Endothelial cell of umbilical vein (primary cell): ENCODE measurements around the gene ZNF678. TPM values are rescaled to one million over a fixed set of nuclear protein-coding genes. Genes with fewer than 3 reads are reported as not detected.

ENCODE experiments used
- BruUV-seq: library from RNA; stranded (reverse); fragments of 400-500 nt; replicated peaks from 2 replicates; lab custom pipeline; 2021; lab: Mats Ljungman, UMichigan
- CTCF ChIA-PET: fragments of 300-600, 350-600 bp; sonication (Branson Sonifier 250); formaldehyde crosslinking; loops from one replicate; lab custom pipeline; 2021; ENCODE audit warnings: antibody characterized with exemption, inconsistent platforms; lab: Charles Lee
- POLR2A ChIA-PET: fragments of 300-600, 350-600 bp; sonication (Branson Sonifier 250); formaldehyde crosslinking; loops from one replicate; lab custom pipeline; 2021; ENCODE audit warnings: antibody characterized with exemption, inconsistent platforms; lab: Charles Lee
- DNase-seq: peaks from one replicate; pipeline ENCODE4 v3.0.0-alpha.2; 2011; ENCODE audit warnings: low read depth, low spot score
- FAIRE-seq: peaks from 2 replicates; lab custom pipeline; 2011; peaks lifted over from hg19 to GRCh38; lab: Jason Lieb, UNC
- H2AFZ ChIP-seq: 2 replicates; pipeline ENCODE4 v1.6.0; 2012; ENCODE audit warnings: low read depth, low read length, control low read depth, inconsistent platforms
- H3K27ac ChIP-seq: 2 replicates; pipeline ENCODE4 v1.5.1; 2011; ENCODE audit warnings: low read depth, mild to moderate bottlenecking, control low read depth, low read length, moderate library complexity; ENCODE audit not compliant: insufficient read depth
- H3K27me3 ChIP-seq, 2 experiments: 2 replicates each; pipeline versions ENCODE4 v1.6.0 to v1.6.1; 2011; ENCODE audit warnings: low read length in 2 of 2, mixed read lengths in 1 of 2; ENCODE audit not compliant: control insufficient read depth in 2 of 2, insufficient read depth in 2 of 2
- H3K36me3 ChIP-seq, 2 experiments: 2 replicates in 1 of 2; 3 replicates in 1 of 2; pipeline ENCODE4 v1.5.1; 2011; ENCODE audit warnings: low read length in 2 of 2, mild to moderate bottlenecking in 1 of 2, moderate library complexity in 1 of 2; ENCODE audit not compliant: control insufficient read depth in 2 of 2, insufficient read depth in 2 of 2; ENCODE audit errors: extremely low read depth in 1 of 2
- H3K4me1 ChIP-seq: 3 replicates; pipeline ENCODE4 v1.5.1; 2011; ENCODE audit warnings: mild to moderate bottlenecking, low read length; ENCODE audit not compliant: control insufficient read depth, insufficient read depth; ENCODE audit errors: extremely low read depth
- H3K4me2 ChIP-seq: 2 replicates; pipeline ENCODE4 v1.6.1; 2011; ENCODE audit warnings: low read length, control low read depth, mixed read lengths; ENCODE audit not compliant: insufficient read depth
- H3K4me3 ChIP-seq, 3 experiments: fragments of 200-600 bp in 1 of 3; sonication (generic), shearing (Covaris generic) in 1 of 3; replicated peaks in 1 of 3; 2 replicates each; pipeline ENCODE4 v1.5.1; 2011 to 2016; ENCODE audit warnings: control low read depth in 3 of 3, low read length in 3 of 3, mild to moderate bottlenecking in 2 of 3, inconsistent platforms in 1 of 3, low read depth in 1 of 3, moderate library complexity in 1 of 3; ENCODE audit not compliant: insufficient read depth in 1 of 3
- H3K79me2 ChIP-seq: 2 replicates; pipeline ENCODE4 v1.6.0; 2012; ENCODE audit warnings: low read length, inconsistent platforms; ENCODE audit not compliant: control insufficient read depth, insufficient read depth
- H3K9ac ChIP-seq: replicated peaks from 2 replicates; pipeline ENCODE3; 2011; ENCODE audit warnings: low read length, control low read depth; ENCODE audit not compliant: insufficient read depth; ENCODE audit errors: extremely low read depth
- H3K9me1 ChIP-seq: replicated peaks from 3 replicates; pipeline ENCODE4 v1.6.0; 2011; ENCODE audit warnings: mild to moderate bottlenecking, low read length; ENCODE audit not compliant: control insufficient read depth, insufficient read depth; ENCODE audit errors: extremely low read depth
- H3K9me3 ChIP-seq: replicated peaks from 2 replicates; pipeline ENCODE4 v1.5.1; 2012; ENCODE audit warnings: low read length, inconsistent platforms; ENCODE audit not compliant: control insufficient read depth, insufficient read depth
- H4K20me1 ChIP-seq: replicated peaks from 2 replicates; pipeline ENCODE3; 2011; ENCODE audit warnings: mild to moderate bottlenecking, low read length; ENCODE audit not compliant: control insufficient read depth, insufficient read depth; ENCODE audit errors: extremely low read depth
- EZH2 ChIP-seq: IDR thresholded peaks from 2 replicates; pipeline ENCODE4 v1.6.1; 2012; ENCODE audit warnings: borderline replicate concordance, low read depth, mild to moderate bottlenecking, moderate library complexity, low read length, inconsistent platforms; ENCODE audit not compliant: severe bottlenecking
- FOS ChIP-seq: IDR thresholded peaks from 2 replicates; pipeline ENCODE4 v1.6.1; 2011; ENCODE audit warnings: mild to moderate bottlenecking, low read length, moderate library complexity, borderline replicate concordance; ENCODE audit not compliant: insufficient read depth
- GATA2 ChIP-seq: IDR thresholded peaks from 2 replicates; pipeline ENCODE4 v1.7.0; 2011; ENCODE audit warnings: low read depth, mild to moderate bottlenecking, moderate library complexity, mixed read lengths, low read length; ENCODE audit not compliant: insufficient read length, insufficient read depth
- JUN ChIP-seq: IDR thresholded peaks from 2 replicates; pipeline ENCODE4 v1.6.1; 2011; ENCODE audit warnings: borderline replicate concordance, low read depth; ENCODE audit not compliant: insufficient read length, insufficient read depth
- MAX ChIP-seq: IDR thresholded peaks from 2 replicates; pipeline ENCODE4 v1.6.1; 2011; ENCODE audit not compliant: insufficient read depth, insufficient read length
- MYC ChIP-seq: IDR thresholded peaks from one replicate; pipeline ENCODE4 v1.6.1; 2011; ENCODE audit warnings: mild to moderate bottlenecking, low read depth, low read length
- POLR2A ChIP-seq: IDR thresholded peaks from 2 replicates; pipeline ENCODE4 v1.6.1; 2012; ENCODE audit warnings: low read depth, mild to moderate bottlenecking, control low read depth, low read length
- POLR2AphosphoS5 ChIP-seq: IDR thresholded peaks from 2 replicates; pipeline ENCODE4 v1.6.1; 2012; ENCODE audit warnings: low read depth, mild to moderate bottlenecking, control low read depth, low read length, moderate library complexity; ENCODE audit not compliant: insufficient read depth
- dilution Hi-C: fragments of 300-500 bp; cut with MboI; formaldehyde crosslinking; loops from one replicate; pipeline ENCODE4 v1.15.0; 2019; ENCODE audit warnings: low sequenced_read_pairs; ENCODE audit not compliant: extremely low pct_ligation_motif_present
- intact Hi-C: fragments of 100-400 bp; cut with micrococcal nuclease; formaldehyde crosslinking; loops from one replicate; pipeline ENCODE4 v1.10.0; 2022
- polyA plus RNA-seq, 4 experiments: library from polyadenylated mRNA; depleted of rRNA in 3 of 4; stranded (reverse) in 3 of 4; unstranded in 1 of 4; fragments of >200 nt; gene quantifications; 2 replicates each; pipeline versions ENCODE4 v1.2.1 to v1.2.3, GENCODE V29; 2011 to 2012; ENCODE audit warnings: missing spikeins in 1 of 4
- total RNA-seq: library from RNA; stranded (reverse); gene quantifications from 2 replicates; pipeline ENCODE4 v1.2.3, GENCODE V29; 2021
- TF ChIP-seq, protein P1 (sequence below), 2 donors: IDR thresholded peaks; 1 replicate in 1 of 2; 2 replicates in 1 of 2; pipeline ENCODE4 v1.5.1; 2011; ENCODE audit warnings: low read length in 2 of 2, mild to moderate bottlenecking in 2 of 2, moderate library complexity in 2 of 2, control low read depth in 1 of 2, inconsistent platforms in 1 of 2, low read depth in 1 of 2; ENCODE audit not compliant: insufficient read depth in 1 of 2; ENCODE audit errors: extremely low read depth in 1 of 2

ZNF678 gene
- total and polyA plus RNA-seq, 2 donors (not counting 3 experiments of a cell fraction or from before 2014, with no cell fraction given): 2.1 to 7.7 TPM

GRCh38 chr1:227548119-227548397, 15.3 kb upstream of the ZNF678 start:
- CTCF ChIA-PET: no interaction called here
- dilution Hi-C loops: no loop called here

More at GRCh38 chr1:227548119-227548397, 15.3 kb upstream of the ZNF678 start:
- no TSS peak for BruUV-seq
- no peaks in the 10 kb centered on the region for H3K9me3 ChIP-seq
- intact Hi-C loops: no loop called here
- DNase-seq (no peak), FAIRE-seq (no peak)
- no peak overlapping the region for H3K27ac ChIP-seq
- TF ChIP-seq MYC (no peak), JUN (no peak), POLR2A (no peak), POLR2AphosphoS5 (no peak), MAX (no peak), FOS (no peak), GATA2 (no peak), EZH2 (no peak)
- TF ChIP-seq, protein P1, sequence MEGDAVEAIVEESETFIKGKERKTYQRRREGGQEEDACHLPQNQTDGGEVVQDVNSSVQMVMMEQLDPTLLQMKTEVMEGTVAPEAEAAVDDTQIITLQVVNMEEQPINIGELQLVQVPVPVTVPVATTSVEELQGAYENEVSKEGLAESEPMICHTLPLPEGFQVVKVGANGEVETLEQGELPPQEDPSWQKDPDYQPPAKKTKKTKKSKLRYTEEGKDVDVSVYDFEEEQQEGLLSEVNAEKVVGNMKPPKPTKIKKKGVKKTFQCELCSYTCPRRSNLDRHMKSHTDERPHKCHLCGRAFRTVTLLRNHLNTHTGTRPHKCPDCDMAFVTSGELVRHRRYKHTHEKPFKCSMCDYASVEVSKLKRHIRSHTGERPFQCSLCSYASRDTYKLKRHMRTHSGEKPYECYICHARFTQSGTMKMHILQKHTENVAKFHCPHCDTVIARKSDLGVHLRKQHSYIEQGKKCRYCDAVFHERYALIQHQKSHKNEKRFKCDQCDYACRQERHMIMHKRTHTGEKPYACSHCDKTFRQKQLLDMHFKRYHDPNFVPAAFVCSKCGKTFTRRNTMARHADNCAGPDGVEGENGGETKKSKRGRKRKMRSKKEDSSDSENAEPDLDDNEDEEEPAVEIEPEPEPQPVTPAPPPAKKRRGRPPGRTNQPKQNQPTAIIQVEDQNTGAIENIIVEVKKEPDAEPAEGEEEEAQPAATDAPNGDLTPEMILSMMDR (IDR thresholded peaks at IDR 0.05; ENCODE audit: extremely low read depth in 1 of 2, insufficient read depth in 1 of 2, low read depth in 1 of 2, low read length in 2 of 2): no peak
- H3K79me2 ChIP-seq: no peaks in the 10 kb centered on the region
- H3K36me3 ChIP-seq: no peaks in the 10 kb centered on the region
- no peak overlapping the region for H3K4me2 ChIP-seq
- H3K27me3 ChIP-seq: no peaks in the 10 kb centered on the region
- no peaks in the 10 kb centered on the region for H3K4me1 ChIP-seq
- H3K4me3 ChIP-seq: no peak overlapping the region
- POLR2A ChIA-PET: no interaction called here
- no peak overlapping the region for H2AFZ ChIP-seq
- no peaks in the 10 kb centered on the region for H4K20me1 ChIP-seq
- no peak overlapping the region for H3K9ac ChIP-seq
- H3K9me1 ChIP-seq: no peaks in the 10 kb centered on the region
